HepG2 (cell line): ENCODE data around the gene VPS26B. TPM values are rescaled to one million over a fixed set of nuclear protein-coding genes. Genes with fewer than 3 reads are reported as not detected.

Experiments
- BRF2 ChIP-seq: sonication (generic); formaldehyde crosslinking; IDR thresholded peaks from 2 replicates; pipeline ENCODE4 v1.8.1; 2022; ENCODE audit warnings: mild to moderate bottlenecking, missing genetic modification reagents
- CEBPB ChIP-seq: IDR thresholded peaks from 2 replicates; pipeline ENCODE4 v1.6.1; 2011; ENCODE audit warnings: low read depth, low read length, improper control_type of control experiment, borderline replicate concordance
- FLYWCH1 ChIP-seq: sonication (generic); formaldehyde crosslinking; IDR thresholded peaks from 2 replicates; pipeline ENCODE4 v1.8.1; 2023; ENCODE audit warnings: mild to moderate bottlenecking, missing genetic modification reagents
- GATAD2A ChIP-seq: IDR thresholded peaks from 2 replicates; pipeline ENCODE4 v1.6.1; 2016
- HNRNPL ChIP-seq: fragments of 200-400 bp; formaldehyde crosslinking; IDR thresholded peaks from 2 replicates; pipeline ENCODE4 v1.6.1; 2017; ENCODE audit warnings: mild to moderate bottlenecking, low read depth, low read length
- HNRNPLL ChIP-seq: fragments of 200-400 bp; formaldehyde crosslinking; IDR thresholded peaks from 2 replicates; pipeline ENCODE4 v1.6.1; 2017; ENCODE audit warnings: mild to moderate bottlenecking, low read depth, low read length; ENCODE audit not compliant: poor library complexity, severe bottlenecking
- MIER2 ChIP-seq: IDR thresholded peaks from 2 replicates; pipeline ENCODE4 v1.6.1; 2016; ENCODE audit warnings: missing biosample characterization, missing genetic modification reagents
- NFAT5 ChIP-seq: sonication (generic); formaldehyde crosslinking; IDR thresholded peaks from 2 replicates; pipeline ENCODE4 v1.4.0; 2020; ENCODE audit warnings: missing genetic modification reagents
- NFKBIZ ChIP-seq: IDR thresholded peaks from 2 replicates; pipeline ENCODE4 v1.6.1; 2018; ENCODE audit warnings: missing genetic modification reagents, missing compliant biosample characterization
- NFYC ChIP-seq: IDR thresholded peaks from 2 replicates; pipeline ENCODE4 v1.6.1; 2016; ENCODE audit warnings: missing genetic modification reagents, missing compliant biosample characterization
- PHF21A ChIP-seq: sonication (generic); formaldehyde crosslinking; IDR thresholded peaks from 2 replicates; pipeline ENCODE4 v1.5.0; 2020; ENCODE audit warnings: mild to moderate bottlenecking, missing genetic modification reagents
- TBX3 ChIP-seq: fragments of 450-650 bp; IDR thresholded peaks from 2 replicates; pipeline ENCODE4 v1.6.1; 2017; ENCODE audit warnings: antibody characterized with exemption, mild to moderate bottlenecking, inconsistent platforms, borderline replicate concordance
- ZNF17 ChIP-seq: sonication (generic); formaldehyde crosslinking; IDR thresholded peaks from 2 replicates; pipeline ENCODE4 v1.5.0; 2020; ENCODE audit warnings: mild to moderate bottlenecking, missing genetic modification reagents
- ZNF33A ChIP-seq: sonication (generic); formaldehyde crosslinking; IDR thresholded peaks from 2 replicates; pipeline ENCODE4 v1.5.1; 2020; ENCODE audit warnings: missing genetic modification reagents, mild to moderate bottlenecking, moderate library complexity, borderline replicate concordance
- ZNF414 ChIP-seq: sonication (generic); formaldehyde crosslinking; IDR thresholded peaks from 2 replicates; pipeline ENCODE4 v1.5.0; 2020; ENCODE audit warnings: missing genetic modification reagents
- ZNF746 ChIP-seq: sonication (generic); formaldehyde crosslinking; IDR thresholded peaks from 2 replicates; pipeline ENCODE4 v1.8.0; 2022; ENCODE audit warnings: mild to moderate bottlenecking, missing genetic modification reagents
- ZNF776 ChIP-seq: sonication (generic); formaldehyde crosslinking; IDR thresholded peaks from 2 replicates; pipeline ENCODE4 v1.4.0; 2020; ENCODE audit warnings: mild to moderate bottlenecking, missing genetic modification reagents
- ZSCAN20 ChIP-seq: sonication (generic); formaldehyde crosslinking; IDR thresholded peaks from 2 replicates; pipeline ENCODE4 v1.4.0; 2020; ENCODE audit warnings: missing genetic modification reagents, mild to moderate bottlenecking, borderline replicate concordance
- polyA plus RNA-seq, 8 experiments: library from polyadenylated mRNA; depleted of rRNA in 3 of 8; stranded (reverse) in 7 of 8; unstranded in 1 of 8; fragments of >200 nt; fragmentation: Illumina TruSeq in 4 of 8; extraction: Trizol in 4 of 8; gene quantifications; 2 replicates each; pipeline versions ENCODE4 v1.2.1 to v1.2.3, GENCODE V29; 2011 to 2016; ENCODE audit warnings: low read depth in 4 of 8, missing spikeins in 1 of 8, mixed read lengths in 1 of 8; ENCODE audit not compliant: insufficient read depth in 1 of 8
- total RNA-seq, 5 experiments: library from RNA; depleted of rRNA; stranded (reverse); fragments of >200 nt; fragmentation: Illumina TruSeq; extraction: Trizol; gene quantifications; 2 replicates each; pipeline ENCODE4 v1.2.3, GENCODE V29; 2016; ENCODE audit warnings: low read depth in 1 of 5
- TF ChIP-seq, protein P1 (sequence below): sonication (generic); formaldehyde crosslinking; IDR thresholded peaks from 2 replicates; pipeline ENCODE4 v1.4.0; 2020; ENCODE audit warnings: missing genetic modification reagents
- TF ChIP-seq, protein P2 (sequence below), 2 experiments: fragments of 450-650 bp in 1 of 2; sonication (generic) in 1 of 2; formaldehyde crosslinking; IDR thresholded peaks; 2 replicates each; pipeline versions ENCODE4 v1.5.0 to v1.8.0; 2020 to 2022; ENCODE audit warnings: mild to moderate bottlenecking in 1 of 2, missing genetic modification reagents in 1 of 2

VPS26B gene
- total and polyA plus RNA-seq, 2 of the 13 experiments (the other 11 are each of a cell fraction or from before 2014, with no cell fraction given): 20.2 to 23.2 TPM

DNA sequence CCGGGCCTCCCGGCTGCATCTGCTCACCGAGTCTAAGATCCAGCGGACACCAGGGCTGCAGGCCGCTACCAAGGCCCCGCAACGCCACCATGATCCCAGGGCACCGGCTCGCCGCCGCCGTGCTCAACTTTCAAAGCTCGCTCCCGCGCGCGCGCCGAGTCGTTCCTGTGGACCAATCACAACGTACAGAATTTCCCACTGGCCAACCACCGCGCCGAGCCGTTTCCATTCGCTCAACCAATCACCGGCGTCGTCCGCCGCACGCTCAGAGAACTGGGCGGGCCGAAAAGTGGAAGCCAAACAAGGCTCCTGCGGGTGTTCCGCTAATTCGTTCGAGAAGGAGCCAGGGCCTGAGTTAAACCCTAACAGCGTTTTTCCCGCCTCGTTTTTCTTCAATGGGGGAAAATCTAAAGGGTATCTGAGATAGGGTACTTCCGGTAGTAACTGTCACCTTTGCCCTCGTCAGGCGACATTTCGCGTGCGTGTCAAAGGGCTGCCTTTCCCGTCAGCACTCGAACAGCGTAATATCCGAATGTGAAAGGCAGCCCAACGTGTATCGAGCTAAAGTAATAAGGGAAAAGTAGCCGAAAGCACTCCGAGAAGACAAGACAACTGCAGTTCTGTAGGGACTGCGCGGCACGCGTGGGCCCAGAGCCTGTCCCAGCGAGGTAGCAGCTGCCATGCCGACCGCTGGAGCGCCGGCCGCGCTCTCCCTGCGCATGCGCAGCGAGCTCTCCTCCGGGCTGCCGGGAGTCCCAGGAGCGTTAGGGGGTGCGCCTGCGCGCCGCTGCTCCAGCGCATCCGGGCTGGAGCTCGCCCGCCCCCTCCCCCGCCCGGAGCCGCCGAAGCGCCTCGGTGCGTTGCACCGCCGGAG is at the start of gene VPS26B, which contains the start of gene NCAPD3 (continued):
- TF ChIP-seq NFAT5 (0 out of 2 replicates have a peak, but pooled peaks have one; percentile 16), MIER2 (CRISPR knock-in tag) (no peak), FLYWCH1 (CRISPR knock-in tag) (no peak), NFYC (CRISPR knock-in tag) (peak; percentile 95), GATAD2A (CRISPR knock-in tag) (peak; percentile 50; the same call in 1 of the 2 replicates), ZSCAN20 (CRISPR knock-in tag) (0 out of 2 replicates have a peak, but pooled peaks have one; percentile 24), NFKBIZ (CRISPR knock-in tag) (no peak; the same call in 1 of the 2 replicates), ZNF33A (CRISPR knock-in tag) (no peak), HNRNPLL (peak; percentile 45), BRF2 (peak; percentile 95; the same call in 1 of the 2 replicates), ZNF414 (CRISPR knock-in tag) (peak; percentile 88), ZNF776 (CRISPR knock-in tag) (peak; percentile 72; the same call in 1 of the 2 replicates), CEBPB (no peak), PHF21A (CRISPR knock-in tag) (peak; percentile 80), ZNF746 (no peak; the same call in 1 of the 2 replicates), HNRNPL (0 out of 2 replicates have a peak, but pooled peaks have one; percentile 43), TBX3 (no peak), ZNF17 (CRISPR knock-in tag) (no peak)
- TF ChIP-seq, protein P1, sequence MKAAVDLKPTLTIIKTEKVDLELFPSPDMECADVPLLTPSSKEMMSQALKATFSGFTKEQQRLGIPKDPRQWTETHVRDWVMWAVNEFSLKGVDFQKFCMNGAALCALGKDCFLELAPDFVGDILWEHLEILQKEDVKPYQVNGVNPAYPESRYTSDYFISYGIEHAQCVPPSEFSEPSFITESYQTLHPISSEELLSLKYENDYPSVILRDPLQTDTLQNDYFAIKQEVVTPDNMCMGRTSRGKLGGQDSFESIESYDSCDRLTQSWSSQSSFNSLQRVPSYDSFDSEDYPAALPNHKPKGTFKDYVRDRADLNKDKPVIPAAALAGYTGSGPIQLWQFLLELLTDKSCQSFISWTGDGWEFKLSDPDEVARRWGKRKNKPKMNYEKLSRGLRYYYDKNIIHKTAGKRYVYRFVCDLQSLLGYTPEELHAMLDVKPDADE (CRISPR knock-in tag): no peak
- TF ChIP-seq, protein P2, sequence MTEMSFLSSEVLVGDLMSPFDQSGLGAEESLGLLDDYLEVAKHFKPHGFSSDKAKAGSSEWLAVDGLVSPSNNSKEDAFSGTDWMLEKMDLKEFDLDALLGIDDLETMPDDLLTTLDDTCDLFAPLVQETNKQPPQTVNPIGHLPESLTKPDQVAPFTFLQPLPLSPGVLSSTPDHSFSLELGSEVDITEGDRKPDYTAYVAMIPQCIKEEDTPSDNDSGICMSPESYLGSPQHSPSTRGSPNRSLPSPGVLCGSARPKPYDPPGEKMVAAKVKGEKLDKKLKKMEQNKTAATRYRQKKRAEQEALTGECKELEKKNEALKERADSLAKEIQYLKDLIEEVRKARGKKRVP (CRISPR knock-in tag; IDR thresholded peaks at IDR 0.05): peak in 1 of 2 experiments; percentile 64; a peak in 1 of 4 replicates
